ENCODE data around the gene IL17C.

The IL17C gene

GRCh38 chr16:88610080-88610479 is 28.3 kb upstream of the IL17C start:
- no peak for DNase-seq (ENCODE audit: low read depth)

- DNase-seq (ENCODE audit: low read depth) = no peak
Measured at GRCh38 chr16:88610909-88611812, 27.2 kb upstream of the IL17C start.

- no peak for DNase-seq (ENCODE audit: low read depth)
Measured at GRCh38 chr16:88613293-88613692, 25.1 kb upstream of the IL17C start.

- no peak for DNase-seq (ENCODE audit: low read depth)
Measured at GRCh38 chr16:88613911-88614817, 24.2 kb upstream of the IL17C start.

- no peak for DNase-seq (ENCODE audit: low read depth)
Measured at GRCh38 chr16:88614818-88615580, 23.4 kb upstream of the IL17C start.

- no peak for DNase-seq (ENCODE audit: low read depth)
Measured at GRCh38 chr16:88616320-88616719, 22.1 kb upstream of the IL17C start.

GRCh38 chr16:88616736-88617135 is 21.6 kb upstream of the IL17C start:
- DNase-seq (ENCODE audit: low read depth) = no peak

- DNase-seq (ENCODE audit: low read depth) = no peak
Measured at GRCh38 chr16:88617268-88618031, 20.9 kb upstream of the IL17C start.

- no peak for DNase-seq (ENCODE audit: low read depth)
Measured at GRCh38 chr16:88618182-88618955, 20.0 kb upstream of the IL17C start.

GRCh38 chr16:88618956-88619667 is 19.3 kb upstream of the IL17C start:
- no peak for DNase-seq (ENCODE audit: low read depth)

- peak; percentile 56 for DNase-seq (ENCODE audit: low read depth)
Measured at GRCh38 chr16:88619859-88620815, 18.2 kb upstream of the IL17C start.

GRCh38 chr16:88622125-88622524 is 16.2 kb upstream of the IL17C start:
- no peak for DNase-seq (ENCODE audit: low read depth)

- DNase-seq (ENCODE audit: low read depth) = no peak
Measured at GRCh38 chr16:88622866-88623265, 15.5 kb upstream of the IL17C start.

GRCh38 chr16:88623858-88624257 is 14.5 kb upstream of the IL17C start:
- no peak for DNase-seq (ENCODE audit: low read depth)

- no peak for DNase-seq (ENCODE audit: low read depth)
Measured at GRCh38 chr16:88624481-88624880, 13.9 kb upstream of the IL17C start.

GRCh38 chr16:88624977-88625576 is 13.3 kb upstream of the IL17C start:
- DNase-seq (ENCODE audit: low read depth) = no peak

GRCh38 chr16:88626646-88627045 is 11.7 kb upstream of the IL17C start:
- DNase-seq (ENCODE audit: low read depth) = no peak
